ENCODE data around the gene CEP41. TPM values are rescaled to one million over a fixed set of nuclear protein-coding genes. Genes with fewer than 3 reads are reported as not detected.

CEP41 gene
- total and polyA plus RNA-seq, 2 experiments from 2014 or later = 5.5 to 17.2 TPM

- Histone ChIP-seq H3K27me3 (no peaks in the 10 kb centered on the region), H3K9me3 (ENCODE audit: low read depth) (no peaks in the 10 kb centered on the region)
Measured at GRCh38 chr7:130409067-130409711, 31.6 kb downstream of the CEP41 start.

DNA sequence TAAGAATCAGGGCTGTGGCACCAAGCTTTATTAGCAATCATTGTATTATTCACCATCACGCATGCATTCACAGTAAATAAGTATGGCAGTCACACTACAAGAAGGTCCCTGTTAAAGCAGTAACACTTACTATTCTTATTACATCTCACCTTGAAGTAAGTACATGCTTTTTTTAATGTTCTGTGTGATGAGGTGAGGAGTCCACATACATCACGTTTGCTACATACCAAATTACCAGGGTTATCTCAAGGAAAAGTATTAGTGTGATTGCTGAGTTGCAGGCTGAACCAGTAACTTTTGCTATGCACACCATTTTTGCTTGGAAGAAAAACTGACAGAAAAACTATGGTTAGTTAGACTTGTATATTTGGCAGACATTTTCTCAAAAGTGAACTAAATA, 35.8 kb downstream of the CEP41 start:
- Histone ChIP-seq H3K27me3 (no peaks in the 10 kb centered on the region), H2AFZ (no peak overlapping the region), H3K36me3 (replicated peaks; ENCODE audit: insufficient read depth, low read depth) (no peaks in the 10 kb centered on the region), H3K4me2 (no peak overlapping the region), H3K9me2 (replicated peaks; ENCODE audit: insufficient read depth) (no peaks in the 10 kb centered on the region), H3K79me2 (no peaks in the 10 kb centered on the region), H3K27ac (no peak overlapping the region), H3K9me3 (ENCODE audit: low read depth) (no peaks in the 10 kb centered on the region), H3K4me1 (ENCODE audit: insufficient read depth) (peaks cover 12% of the 10 kb centered on the region), H3K4me3 (no peak overlapping the region), H4K20me1 (ENCODE audit: insufficient read depth, poor library complexity, severe bottlenecking) (no peaks in the 10 kb centered on the region)
- 72% methylated on average over 2 of the region's 2 CpGs for WGBS (ENCODE audit: low lambda C conversion rate, missing lambda C conversion rate)
- DNase-seq (ENCODE audit: low spot score) = no peak
- TF ChIP-seq EZH2phosphoT487 (IDR thresholded peaks at IDR 0.05; ENCODE audit: low read depth, severe bottlenecking, unreplicated experiment) (no peak), EZH2 (IDR thresholded peaks at IDR 0.05; ENCODE audit: borderline replicate concordance) (no peak)
- TF ChIP-seq, protein P1, sequence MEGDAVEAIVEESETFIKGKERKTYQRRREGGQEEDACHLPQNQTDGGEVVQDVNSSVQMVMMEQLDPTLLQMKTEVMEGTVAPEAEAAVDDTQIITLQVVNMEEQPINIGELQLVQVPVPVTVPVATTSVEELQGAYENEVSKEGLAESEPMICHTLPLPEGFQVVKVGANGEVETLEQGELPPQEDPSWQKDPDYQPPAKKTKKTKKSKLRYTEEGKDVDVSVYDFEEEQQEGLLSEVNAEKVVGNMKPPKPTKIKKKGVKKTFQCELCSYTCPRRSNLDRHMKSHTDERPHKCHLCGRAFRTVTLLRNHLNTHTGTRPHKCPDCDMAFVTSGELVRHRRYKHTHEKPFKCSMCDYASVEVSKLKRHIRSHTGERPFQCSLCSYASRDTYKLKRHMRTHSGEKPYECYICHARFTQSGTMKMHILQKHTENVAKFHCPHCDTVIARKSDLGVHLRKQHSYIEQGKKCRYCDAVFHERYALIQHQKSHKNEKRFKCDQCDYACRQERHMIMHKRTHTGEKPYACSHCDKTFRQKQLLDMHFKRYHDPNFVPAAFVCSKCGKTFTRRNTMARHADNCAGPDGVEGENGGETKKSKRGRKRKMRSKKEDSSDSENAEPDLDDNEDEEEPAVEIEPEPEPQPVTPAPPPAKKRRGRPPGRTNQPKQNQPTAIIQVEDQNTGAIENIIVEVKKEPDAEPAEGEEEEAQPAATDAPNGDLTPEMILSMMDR (IDR thresholded peaks at IDR 0.05; ENCODE audit: poor library complexity) = no peak

More at GRCh38 chr7:130409067-130409711, 31.6 kb downstream of the CEP41 start:
- no peak for DNase-seq (ENCODE audit: low spot score)
- Histone ChIP-seq H3K27ac (peak overlapping the region; percentile 29), H4K20me1 (ENCODE audit: insufficient read depth, poor library complexity, severe bottlenecking) (no peaks in the 10 kb centered on the region), H3K9me2 (replicated peaks; ENCODE audit: insufficient read depth) (no peaks in the 10 kb centered on the region), H3K36me3 (replicated peaks; ENCODE audit: insufficient read depth, low read depth) (no peaks in the 10 kb centered on the region), H3K4me2 (peak overlapping the region; percentile 16), H2AFZ (no peak overlapping the region), H3K79me2 (no peaks in the 10 kb centered on the region), H3K4me1 (ENCODE audit: insufficient read depth) (peaks cover 25% of the 10 kb centered on the region), H3K4me3 (no peak overlapping the region)
- TF ChIP-seq EZH2phosphoT487 (IDR thresholded peaks at IDR 0.05; ENCODE audit: low read depth, severe bottlenecking, unreplicated experiment) = no peak
- no peak for TF ChIP-seq EZH2 (IDR thresholded peaks at IDR 0.05; ENCODE audit: borderline replicate concordance)
- TF ChIP-seq, protein P1 (IDR thresholded peaks at IDR 0.05; ENCODE audit: poor library complexity) = no peak
- WGBS (ENCODE audit: low lambda C conversion rate, missing lambda C conversion rate) = 48% methylated on average over 3 of the region's 3 CpGs

- 91% methylated on average over 3 of the region's 3 CpGs for WGBS (ENCODE audit: low lambda C conversion rate, missing lambda C conversion rate)
- Histone ChIP-seq H3K4me1 (ENCODE audit: insufficient read depth) (peaks cover 13% of the 10 kb centered on the region), H3K36me3 (replicated peaks; ENCODE audit: insufficient read depth, low read depth) (no peaks in the 10 kb centered on the region), H3K79me2 (no peaks in the 10 kb centered on the region), H3K27ac (no peak overlapping the region), H3K4me2 (no peak overlapping the region), H3K9me3 (ENCODE audit: low read depth) (no peaks in the 10 kb centered on the region), H3K27me3 (no peaks in the 10 kb centered on the region), H3K4me3 (no peak overlapping the region), H2AFZ (no peak overlapping the region), H3K9me2 (replicated peaks; ENCODE audit: insufficient read depth) (no peaks in the 10 kb centered on the region), H4K20me1 (ENCODE audit: insufficient read depth, poor library complexity, severe bottlenecking) (no peaks in the 10 kb centered on the region)
- TF ChIP-seq, protein P1 (IDR thresholded peaks at IDR 0.05; ENCODE audit: poor library complexity) = no peak
- TF ChIP-seq EZH2phosphoT487 (IDR thresholded peaks at IDR 0.05; ENCODE audit: low read depth, severe bottlenecking, unreplicated experiment) (no peak), EZH2 (IDR thresholded peaks at IDR 0.05; ENCODE audit: borderline replicate concordance) (no peak)
- DNase-seq (ENCODE audit: low spot score) = no peak
Measured at GRCh38 chr7:130401578-130401977, 39.2 kb downstream of the CEP41 start.

All from hepatocyte (in vitro differentiated cells).